SU-DHL-6 (cell line): Measurements from ENCODE around the gene ZNF536.

Source experiments
- H2AFZ ChIP-seq: fragments of 200-600 bp; sonication (generic); 2 replicates; pipeline ENCODE4 v1.6.1; 2014; ENCODE audit warnings: low read depth, mild to moderate bottlenecking, moderate library complexity, mixed read lengths, antibody characterized with exemption, low read length; ENCODE audit not compliant: severe bottlenecking
- H3F3A ChIP-seq: fragments of 200-600 bp; shearing (Covaris generic); 2 replicates; pipeline ENCODE4 v1.6.0; 2016; ENCODE audit warnings: antibody characterized with exemption, mild to moderate bottlenecking; ENCODE audit not compliant: insufficient read depth
- H3K27ac ChIP-seq: fragments of 200-600 bp; sonication (generic); 2 replicates; pipeline ENCODE4 v1.5.1; 2016; ENCODE audit warnings: low read depth, mild to moderate bottlenecking, low read length, moderate library complexity, mixed read lengths
- H3K27me3 ChIP-seq: fragments of 200-600 bp; sonication (generic), shearing (Covaris generic); 2 replicates; pipeline ENCODE4 v1.6.0; 2014; ENCODE audit warnings: mild to moderate bottlenecking, low read length
- H3K36me3 ChIP-seq: fragments of 200-600 bp; sonication (generic); 2 replicates; pipeline ENCODE4 v1.6.1; 2014; ENCODE audit warnings: mild to moderate bottlenecking, low read length, mixed read lengths
- H3K4me2 ChIP-seq: fragments of 300-600, 200-600 bp; shearing (Covaris generic), sonication (generic); 2 replicates; pipeline ENCODE4 v1.6.0; 2014; ENCODE audit warnings: low read length, low read depth, mild to moderate bottlenecking; ENCODE audit not compliant: poor library complexity, severe bottlenecking
- H3K4me3 ChIP-seq: fragments of 200-600 bp; sonication (generic); 2 replicates; pipeline ENCODE4 v1.5.1; 2014; ENCODE audit warnings: antibody characterized with exemption, low read length, mild to moderate bottlenecking, mixed read lengths; ENCODE audit not compliant: insufficient read depth, poor library complexity, severe bottlenecking
- H3K79me2 ChIP-seq: fragments of 200-600 bp; sonication (generic); 2 replicates; pipeline ENCODE4 v1.6.1; 2014; ENCODE audit warnings: mild to moderate bottlenecking, low read length, moderate library complexity; ENCODE audit not compliant: insufficient read depth
- H3K9ac ChIP-seq: fragments of 200-600 bp; sonication (generic); 2 replicates; pipeline ENCODE4 v1.7.0; 2014; ENCODE audit warnings: mild to moderate bottlenecking, low read length
- H3K9me2 ChIP-seq: fragments of 200-600 bp; sonication (generic); replicated peaks from 2 replicates; pipeline ENCODE4 v1.6.1; 2014; ENCODE audit warnings: low read length; ENCODE audit not compliant: insufficient read depth
- H3K9me3 ChIP-seq: fragments of 200-600 bp; sonication (generic); 2 replicates; pipeline ENCODE4 v1.6.1; 2014; ENCODE audit warnings: low read length, mixed read lengths; ENCODE audit not compliant: insufficient read depth
- H4K20me1 ChIP-seq: fragments of 200-600 bp; sonication (generic); 2 replicates; pipeline ENCODE4 v1.6.1; 2014; ENCODE audit warnings: low read depth, mild to moderate bottlenecking, antibody characterized with exemption, low read length, moderate library complexity, mixed read lengths
- CTCF ChIP-seq: fragments of 200-600 bp; sonication (generic); IDR thresholded peaks from one replicate; pipeline ENCODE4 v1.5.1; 2017; ENCODE audit warnings: antibody characterized with exemption, mild to moderate bottlenecking, low read length, moderate library complexity; ENCODE audit not compliant: insufficient read depth, poor library complexity, severe bottlenecking
- EZH2phosphoT487 ChIP-seq: fragments of 200-600 bp; sonication (generic), shearing (Covaris generic); conservative IDR thresholded peaks from 2 replicates; pipeline ENCODE4 v1.6.1; 2018; ENCODE audit warnings: mild to moderate bottlenecking, antibody characterized with exemption, low read length, moderate library complexity, mixed read lengths

The ZNF536 gene

GRCh38 chr19:30450100-30450499 lies 77.9 kb downstream of the ZNF536 start:
- H3K36me3 ChIP-seq = no peaks in the 10 kb centered on the region
- no peak overlapping the region for H3K4me2 ChIP-seq
- H3K27me3 ChIP-seq = 0 out of 2 replicates have a peak, but pooled peaks cover 2% of the 10 kb centered on the region
- H3K9ac ChIP-seq = no peak overlapping the region
- no peaks in the 10 kb centered on the region for H4K20me1 ChIP-seq
- no peaks in the 10 kb centered on the region for H3K9me2 ChIP-seq
- no peaks in the 10 kb centered on the region for H3K9me3 ChIP-seq
- no peaks in the 10 kb centered on the region for H3F3A ChIP-seq
- TF ChIP-seq CTCF (no peak), EZH2phosphoT487 (no peak)
- no peak overlapping the region for H3K27ac ChIP-seq
- no peak overlapping the region for H3K4me3 ChIP-seq
- H3K79me2 ChIP-seq = no peaks in the 10 kb centered on the region
- H2AFZ ChIP-seq = no peak overlapping the region

- Histone ChIP-seq H3K9me3 (no peaks in the 10 kb centered on the region), H3K4me2 (no peak overlapping the region), H3K79me2 (no peaks in the 10 kb centered on the region), H4K20me1 (no peaks in the 10 kb centered on the region), H3K4me3 (no peak overlapping the region), H3K27ac (no peak overlapping the region), H3F3A (no peaks in the 10 kb centered on the region), H3K36me3 (no peaks in the 10 kb centered on the region), H3K9ac (no peak overlapping the region), H3K27me3 (0 out of 2 replicates have a peak, but pooled peaks cover 2% of the 10 kb centered on the region), H2AFZ (no peak overlapping the region), H3K9me2 (no peaks in the 10 kb centered on the region)
- no peak for TF ChIP-seq CTCF
These were observed 78.7 kb downstream of the ZNF536 start for GRCh38 chr19:30450835-30451321.

- Histone ChIP-seq H3K9me3 (no peaks in the 10 kb centered on the region), H3F3A (no peaks in the 10 kb centered on the region), H2AFZ (no peak overlapping the region), H3K4me2 (no peak overlapping the region), H3K27ac (no peak overlapping the region), H3K27me3 (0 out of 2 replicates have a peak, but pooled peaks cover 2% of the 10 kb centered on the region), H3K9ac (no peak overlapping the region), H4K20me1 (no peaks in the 10 kb centered on the region), H3K9me2 (no peaks in the 10 kb centered on the region), H3K36me3 (no peaks in the 10 kb centered on the region), H3K4me3 (no peak overlapping the region), H3K79me2 (no peaks in the 10 kb centered on the region)
- TF ChIP-seq EZH2phosphoT487 = no peak
- no peak for TF ChIP-seq CTCF
These were observed 80.7 kb downstream of the ZNF536 start for GRCh38 chr19:30452931-30453330.
